Measurements from ENCODE around the gene ALPL. TPM values are rescaled to one million over a fixed set of nuclear protein-coding genes. Genes with fewer than 3 reads are reported as not detected.

ALPL gene
- total RNA-seq, 1 experiment from 2014 or later = not detected

DNA sequence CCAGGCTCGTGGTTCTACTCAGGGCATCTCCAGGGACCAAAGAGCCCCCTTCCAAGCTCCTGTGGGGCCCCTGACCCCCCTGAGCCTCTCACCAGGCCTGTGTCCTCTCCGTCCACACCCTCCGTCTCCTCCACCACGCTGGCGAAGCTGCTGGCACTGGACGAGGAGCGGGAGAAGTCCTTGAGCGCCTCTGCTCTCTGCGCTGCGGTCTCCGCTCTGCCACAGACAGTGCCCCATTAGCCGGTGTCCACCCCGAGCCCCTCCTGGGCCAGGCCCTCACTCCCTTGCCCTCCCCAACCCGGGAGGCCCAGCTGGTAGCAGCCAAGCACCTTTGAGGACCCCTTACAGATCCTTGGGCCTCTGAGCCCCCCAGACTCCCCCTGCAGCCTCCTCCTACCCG is 90.2 kb downstream of the ALPL start:
- Histone ChIP-seq H3K36me3 (ENCODE audit: low read depth) (no peaks in the 10 kb centered on the region), H3K4me1 (replicated peaks; ENCODE audit: insufficient read depth) (peaks cover 9% of the 10 kb centered on the region; the same call in 1 of the 2 replicates), H3K27ac (no peak overlapping the region), H3K9me3 (ENCODE audit: insufficient read depth, low read depth) (no peaks in the 10 kb centered on the region), H3F3A (ENCODE audit: insufficient read depth, low read depth) (no peaks in the 10 kb centered on the region), H4K20me1 (ENCODE audit: insufficient read depth) (no peaks in the 10 kb centered on the region), H3K27me3 (ENCODE audit: insufficient read depth, low read depth) (no peaks in the 10 kb centered on the region), H3K79me2 (ENCODE audit: low read depth) (no peaks in the 10 kb centered on the region), H3K4me2 (no peak overlapping the region), H3K4me3 (no peak overlapping the region), H2AFZ (no peak overlapping the region), H3K9me2 (ENCODE audit: insufficient read depth) (no peaks in the 10 kb centered on the region)
- TF ChIP-seq CTCF (conservative IDR thresholded peaks at IDR 0.05) (no peak), EZH2 (IDR thresholded peaks at IDR 0.05; ENCODE audit: low read depth) (no peak)
- POLR2A ChIA-PET (ENCODE audit: unreplicated experiment) = no interaction called here
- DNase-seq = no peak
- BruUV-seq (replicated peaks) = no TSS peak
- CTCF ChIA-PET = no interaction called here
- intact Hi-C loops (cut with micrococcal nuclease; ENCODE audit: unreplicated experiment) = no loop called here

- Histone ChIP-seq H4K20me1 (ENCODE audit: insufficient read depth) (no peaks in the 10 kb centered on the region), H3K36me3 (ENCODE audit: low read depth) (no peaks in the 10 kb centered on the region), H3K9me3 (ENCODE audit: insufficient read depth, low read depth) (no peaks in the 10 kb centered on the region), H3K4me1 (replicated peaks; ENCODE audit: insufficient read depth) (no peaks in the 10 kb centered on the region), H3K4me3 (no peak overlapping the region), H3F3A (ENCODE audit: insufficient read depth, low read depth) (no peaks in the 10 kb centered on the region), H3K9me2 (ENCODE audit: insufficient read depth) (no peaks in the 10 kb centered on the region), H3K4me2 (no peak overlapping the region), H2AFZ (no peak overlapping the region), H3K27me3 (ENCODE audit: insufficient read depth, low read depth) (no peaks in the 10 kb centered on the region), H3K27ac (no peak overlapping the region), H3K79me2 (ENCODE audit: low read depth) (no peaks in the 10 kb centered on the region)
- intact Hi-C loops (cut with micrococcal nuclease; ENCODE audit: unreplicated experiment) = no loop called here
- POLR2A ChIA-PET (ENCODE audit: unreplicated experiment) = no interaction called here
- DNase-seq = no peak
- TF ChIP-seq CTCF (conservative IDR thresholded peaks at IDR 0.05) (no peak), EZH2 (IDR thresholded peaks at IDR 0.05; ENCODE audit: low read depth) (no peak)
- BruUV-seq (replicated peaks) = no TSS peak
- CTCF ChIA-PET = no interaction called here
Observed at GRCh38 chr1:21601278-21602048, 92.2 kb downstream of the ALPL start.

- Histone ChIP-seq H2AFZ (no peak overlapping the region), H4K20me1 (ENCODE audit: insufficient read depth) (no peaks in the 10 kb centered on the region), H3F3A (ENCODE audit: insufficient read depth, low read depth) (no peaks in the 10 kb centered on the region), H3K4me2 (no peak overlapping the region), H3K4me3 (no peak overlapping the region), H3K9me2 (ENCODE audit: insufficient read depth) (no peaks in the 10 kb centered on the region), H3K9me3 (ENCODE audit: insufficient read depth, low read depth) (no peaks in the 10 kb centered on the region), H3K27me3 (ENCODE audit: insufficient read depth, low read depth) (no peaks in the 10 kb centered on the region), H3K27ac (no peak overlapping the region), H3K36me3 (ENCODE audit: low read depth) (no peaks in the 10 kb centered on the region), H3K4me1 (replicated peaks; ENCODE audit: insufficient read depth) (no peaks in the 10 kb centered on the region), H3K79me2 (ENCODE audit: low read depth) (no peaks in the 10 kb centered on the region)
- no TSS peak for BruUV-seq (replicated peaks)
- intact Hi-C loops (cut with micrococcal nuclease; ENCODE audit: unreplicated experiment) = no loop called here
- no peak for DNase-seq
- POLR2A ChIA-PET (ENCODE audit: unreplicated experiment) = no interaction called here
- CTCF ChIA-PET = no interaction called here
- TF ChIP-seq EZH2 (IDR thresholded peaks at IDR 0.05; ENCODE audit: low read depth) = no peak
- no peak for TF ChIP-seq CTCF (conservative IDR thresholded peaks at IDR 0.05)
Observed at GRCh38 chr1:21603177-21604138, 94.2 kb downstream of the ALPL start.
